GM18909 (cell line): ENCODE results near the gene SLC16A12.

Experiments
- ATAC-seq: cut with Tn5 transposase; IDR thresholded peaks from one replicate; pipeline ENCODE4 v1.9.1; 2021; ENCODE audit warnings: mild to moderate bottlenecking; ENCODE audit not compliant: unreplicated experiment, poor library complexity

SLC16A12 gene

DNA sequence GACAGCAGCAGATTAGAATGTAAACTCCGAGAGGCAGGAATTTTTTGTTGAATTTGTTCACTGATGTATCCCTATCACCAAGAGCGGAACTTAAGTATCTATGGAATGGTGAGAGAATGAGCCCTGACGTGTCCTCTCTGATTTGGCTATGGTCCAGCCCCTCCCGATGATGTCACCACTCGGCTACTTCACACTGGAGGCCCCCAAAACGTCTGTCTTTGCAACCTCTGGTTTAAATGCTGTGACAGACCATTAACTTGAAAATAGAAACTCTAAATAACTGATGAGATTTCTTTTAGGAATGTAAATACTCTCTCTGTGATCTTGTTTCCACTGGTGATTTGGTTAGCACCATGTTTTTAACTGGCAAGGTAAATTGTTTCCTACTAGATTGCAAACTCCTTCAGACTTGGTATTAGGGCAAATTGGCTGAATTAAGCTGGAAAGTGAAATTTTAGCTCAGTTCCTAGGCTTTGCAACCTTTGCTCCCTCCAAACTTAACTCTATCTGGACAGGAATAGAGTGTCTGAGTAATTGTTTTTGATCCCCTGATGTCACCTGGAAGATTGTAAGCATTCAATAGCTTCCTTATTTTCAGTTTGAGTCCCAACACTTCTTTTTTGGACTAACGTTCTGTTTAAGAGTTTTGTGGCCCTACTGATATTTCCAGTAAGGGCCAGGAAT, 19.1 kb downstream of the SLC16A12 start:
- ATAC-seq: no peak

GRCh38 chr10:89515031-89515841, 20.2 kb downstream of the SLC16A12 start:
- ATAC-seq: no peak

DNA sequence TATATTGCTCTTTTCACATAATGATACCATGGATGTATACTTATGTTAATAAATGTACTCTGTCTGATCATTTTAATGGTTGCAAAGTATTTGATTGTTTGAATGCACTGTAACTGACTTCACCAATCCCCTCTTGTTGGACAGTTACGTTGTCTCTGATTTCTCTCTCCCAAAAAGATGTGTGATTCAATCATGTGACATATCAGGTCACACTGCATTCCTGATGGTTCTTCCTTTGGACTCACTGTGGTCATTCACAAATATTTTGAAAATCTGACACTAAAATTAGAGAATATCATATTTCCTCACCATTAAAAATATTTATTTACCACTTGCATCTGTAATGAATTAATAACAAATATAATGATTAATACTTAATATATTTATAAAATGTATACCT, 22.2 kb downstream of the SLC16A12 start:
- no peak for ATAC-seq

- ATAC-seq: no peak
These were observed 29.6 kb downstream of the SLC16A12 start for GRCh38 chr10:89505640-89506275.

DNA sequence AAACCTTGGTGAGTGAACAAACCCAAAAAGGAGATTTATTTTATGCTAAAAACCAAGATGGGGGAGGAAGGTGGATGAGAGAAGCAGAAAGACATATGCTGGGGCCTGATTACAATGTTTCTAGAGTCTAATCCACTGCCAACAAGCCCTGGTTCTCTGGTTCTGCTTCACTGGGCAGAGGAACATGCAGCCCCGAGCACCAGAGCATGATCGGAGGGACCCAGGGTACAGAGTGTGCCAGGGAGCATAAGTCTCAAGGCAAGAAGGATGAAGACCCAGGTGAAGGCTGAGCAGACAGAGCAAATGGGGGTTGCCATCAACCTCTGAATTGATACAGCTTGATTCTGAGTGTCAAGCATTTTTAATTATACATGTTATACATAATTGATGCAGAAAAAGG, 30.7 kb downstream of the SLC16A12 start:
- no peak for ATAC-seq

DNA sequence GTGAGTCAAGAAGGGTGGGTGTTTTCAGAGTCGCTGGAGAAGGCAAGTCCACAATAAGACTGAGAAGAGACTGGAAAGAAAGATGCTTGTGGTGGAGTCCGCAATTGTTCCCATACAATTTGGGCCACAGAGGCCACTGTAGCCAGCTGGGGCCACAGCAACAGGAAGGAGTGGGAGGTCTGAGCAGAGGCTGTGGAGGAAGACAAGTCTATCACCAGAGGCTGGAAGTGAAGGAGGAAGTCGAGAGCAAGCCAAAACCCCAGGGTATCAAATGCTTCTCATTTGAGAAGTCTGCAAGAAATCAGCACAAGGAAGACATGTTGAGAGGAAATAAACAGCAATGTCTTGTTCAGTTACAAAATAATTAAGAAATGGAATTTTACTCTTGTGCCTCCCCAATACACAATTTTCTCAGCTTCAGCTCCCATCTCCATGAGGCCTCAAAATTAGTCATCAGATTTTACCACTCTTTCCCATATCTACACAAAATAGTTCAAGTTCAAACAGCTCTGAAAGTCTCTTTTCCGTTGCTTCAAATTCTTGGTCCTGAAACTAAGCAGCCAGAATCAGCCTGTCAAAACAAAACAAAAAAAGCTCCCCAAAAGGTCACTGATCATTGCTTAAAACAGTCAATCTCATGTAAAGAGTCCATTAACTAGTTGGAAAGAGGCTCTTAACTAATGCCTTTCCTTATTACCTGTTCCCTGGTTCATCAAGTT, 31.6 kb downstream of the SLC16A12 start:
- ATAC-seq: no peak

DNA sequence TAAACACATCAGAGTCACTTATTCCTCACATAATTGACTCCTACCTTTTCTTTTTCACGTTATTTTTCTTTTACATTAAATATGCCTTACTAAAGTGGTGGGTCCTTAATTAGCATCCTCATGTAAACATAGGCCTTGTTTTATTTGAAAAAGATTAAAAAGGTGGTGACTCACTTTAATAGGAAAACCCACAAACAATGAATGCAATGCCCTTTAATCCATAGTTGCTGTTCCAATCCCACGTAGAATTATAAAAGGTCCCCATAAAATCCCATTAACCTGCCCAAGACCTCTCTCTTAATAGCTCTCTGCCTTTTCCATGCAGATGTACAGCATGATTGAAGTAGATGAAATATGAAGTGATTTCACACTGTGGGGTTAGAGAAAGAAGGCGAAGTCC, 32.2 kb downstream of the SLC16A12 start:
- ATAC-seq: no peak

DNA sequence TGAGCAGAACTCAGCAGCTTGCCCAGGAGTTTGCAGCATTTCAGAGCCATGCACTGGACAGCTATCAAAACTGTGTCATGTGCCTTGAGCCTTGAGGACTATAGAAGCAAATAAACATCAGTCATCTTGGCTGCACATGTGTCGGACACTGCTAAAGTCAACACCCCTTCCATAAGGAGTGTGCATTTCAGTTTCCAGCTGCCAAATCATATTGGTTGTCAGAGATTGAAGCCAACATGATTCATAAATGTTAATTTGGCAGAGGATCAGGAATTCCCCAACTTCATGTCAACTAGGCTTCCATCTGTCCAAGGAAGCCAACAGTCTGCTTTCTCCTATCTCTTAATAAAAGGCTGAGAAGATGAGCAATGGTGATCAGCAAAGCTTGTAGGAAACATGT, 32.8 kb downstream of the SLC16A12 start:
- ATAC-seq: no peak

- ATAC-seq: no peak
These were observed 40.8 kb downstream of the SLC16A12 start for GRCh38 chr10:89494575-89494974.

GRCh38 chr10:89494068-89494467, 41.3 kb downstream of the SLC16A12 start:
- ATAC-seq: no peak

DNA sequence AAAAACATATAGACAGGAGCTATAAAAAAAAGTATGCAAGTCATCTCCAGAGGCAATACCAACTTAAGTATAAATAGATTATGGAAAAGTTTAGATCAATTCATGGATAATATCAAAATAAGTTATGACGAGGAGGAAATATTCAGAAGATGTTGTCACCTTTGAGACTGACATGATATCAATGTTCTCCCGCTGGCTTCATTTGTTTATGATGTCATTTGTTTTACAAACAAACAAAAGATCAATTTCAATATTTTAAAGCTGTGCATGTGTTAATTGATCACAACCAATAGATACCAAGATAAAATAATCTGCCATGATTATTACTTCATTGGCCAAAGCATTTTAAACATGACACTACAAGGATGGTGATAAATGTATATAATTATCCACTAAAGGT, 43.5 kb downstream of the SLC16A12 start:
- no peak for ATAC-seq

- no peak for ATAC-seq
These were observed 44.6 kb downstream of the SLC16A12 start for GRCh38 chr10:89490596-89491335.

DNA sequence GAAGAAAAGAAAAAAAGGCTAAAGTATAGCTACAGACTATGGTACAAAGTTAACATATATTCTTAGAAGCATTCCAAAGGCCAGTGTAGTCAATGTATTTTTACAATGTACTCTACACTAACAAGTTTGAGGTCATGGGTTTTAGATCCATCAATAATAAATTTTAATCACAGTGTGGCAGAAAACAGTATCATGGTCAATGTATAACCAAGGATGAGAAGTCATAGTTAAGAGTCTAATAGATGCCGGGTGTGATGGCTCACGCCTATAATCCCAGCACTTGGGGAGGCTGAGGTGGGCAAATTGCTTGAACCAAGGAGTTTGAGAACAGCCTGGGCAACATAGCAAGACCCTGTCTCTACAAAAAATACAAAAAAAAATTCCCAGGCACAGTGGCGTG, 53.1 kb downstream of the SLC16A12 start:
- no peak for ATAC-seq

DNA sequence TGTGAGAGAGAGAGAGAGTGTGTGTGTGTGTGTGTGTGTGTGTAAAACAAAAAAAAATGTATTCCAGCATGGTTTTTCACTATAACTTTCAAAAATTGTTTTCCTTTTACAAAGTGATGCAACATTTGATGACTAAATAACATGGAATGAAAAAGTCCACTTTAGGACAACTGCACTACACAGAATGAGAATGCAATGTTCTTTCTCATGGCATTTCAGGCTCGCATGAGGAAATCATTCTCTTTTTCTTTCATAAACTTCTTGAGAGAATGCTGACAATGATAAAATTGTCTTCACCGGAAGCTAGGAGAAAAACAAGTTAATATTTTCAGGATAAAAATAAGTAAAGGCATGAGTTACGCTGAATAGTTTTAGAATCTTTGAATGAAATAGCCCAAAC, 53.7 kb downstream of the SLC16A12 start:
- no peak for ATAC-seq

DNA sequence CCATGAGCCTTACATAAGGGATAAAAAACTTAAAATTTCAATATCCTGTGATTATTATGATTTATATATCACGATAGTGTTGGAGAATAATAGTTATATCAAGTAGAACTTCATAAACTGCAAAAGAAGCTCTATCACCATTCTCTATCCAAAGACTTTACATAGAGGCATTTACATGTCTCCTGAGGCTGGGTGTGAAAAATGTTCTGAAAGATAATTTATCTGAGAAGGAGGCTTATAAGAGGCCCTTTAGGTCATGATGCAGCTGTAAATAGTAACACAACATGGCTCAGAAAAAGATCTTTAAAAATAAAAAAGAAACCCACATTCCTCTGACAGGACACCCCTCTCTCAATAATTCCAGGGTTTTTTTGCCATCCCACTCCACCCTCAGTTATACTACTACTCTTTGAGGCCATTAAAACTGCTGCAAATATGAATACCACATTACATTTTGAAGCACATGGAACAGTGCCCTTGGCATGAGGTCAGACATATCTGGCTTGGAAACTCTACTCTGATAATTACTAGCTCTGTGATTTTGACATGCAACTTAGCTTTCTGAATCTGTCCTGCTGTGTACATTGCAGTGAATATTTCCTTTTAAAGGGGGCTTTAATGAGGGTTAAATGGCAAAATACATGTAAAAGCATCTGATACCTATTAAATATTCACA, 55.5 kb downstream of the SLC16A12 start:
- ATAC-seq: no peak

GRCh38 chr10:89478739-89479654, 56.4 kb downstream of the SLC16A12 start:
- ATAC-seq: no peak

- peak; percentile 42 for ATAC-seq
These were observed 57.2 kb downstream of the SLC16A12 start for GRCh38 chr10:89478085-89478738.

DNA sequence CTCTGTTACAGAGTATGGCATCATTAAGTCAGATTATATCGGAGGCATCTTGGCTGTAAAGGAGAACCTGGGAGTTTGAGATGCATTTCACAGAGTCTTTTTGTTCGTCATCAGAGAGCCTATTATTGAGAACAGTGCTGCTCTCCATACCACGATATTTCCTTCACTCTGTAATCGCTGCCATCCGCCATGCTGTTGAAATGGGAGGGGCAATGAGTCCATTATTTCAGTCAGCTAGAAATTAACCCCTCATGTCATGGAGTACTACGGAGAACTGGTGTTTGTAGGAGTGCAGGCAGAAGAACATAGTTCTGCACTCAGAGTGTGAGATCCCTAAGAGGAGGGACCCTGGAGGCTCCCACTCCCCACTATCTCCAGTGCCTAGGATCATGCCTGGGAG, 59.2 kb downstream of the SLC16A12 start:
- no peak for ATAC-seq
